Measurements from ENCODE around the gene MINDY4. TPM values are rescaled to one million over a fixed set of nuclear protein-coding genes. Genes with fewer than 3 reads are reported as not detected.

MINDY4 gene
- total and polyA plus RNA-seq, 2 of the 8 experiments (the other 6 are each of a cell fraction or from before 2014, with no cell fraction given), result 1.3 to 3.6 TPM

- Histone ChIP-seq H3K4ac (replicated peaks; ENCODE audit: insufficient read length, low read depth, low read length) (no peak overlapping the region), H2AFZ (ENCODE audit: low read length) (no peak overlapping the region), H4K8ac (ENCODE audit: extremely low read depth, insufficient read depth, low read length) (no peak overlapping the region), H3K9ac (replicated peaks in 1 of 4; ENCODE audit: extremely low read depth in 1 of 4, low read depth in 3 of 4, low read length in 3 of 4) (no peak overlapping the region), H3K14ac (ENCODE audit: insufficient read length) (no peak overlapping the region), H3K18ac (ENCODE audit: extremely low read depth, low read length) (no peak overlapping the region; the same call in 1 of the 2 replicates), H3K36me3 (ENCODE audit: control insufficient read depth in 2 of 4, insufficient read depth in 4 of 4, low read length in 3 of 4) (no peaks in the 10 kb centered on the region), H3K9me3 (ENCODE audit: insufficient read depth in 2 of 2, low read depth in 1 of 2, low read length in 1 of 2) (no peaks in the 10 kb centered on the region), H2AK5ac (ENCODE audit: low read depth, low read length) (0 out of 2 replicates have a peak overlapping the region, but pooled peaks have one; percentile 11), H3K27ac (ENCODE audit: low read depth, low read length) (no peak overlapping the region), H3K4me3 (ENCODE audit: extremely low read depth in 1 of 4, insufficient read depth in 2 of 4, low read depth in 3 of 4, low read length in 4 of 4) (no peak overlapping the region), H2BK5ac (ENCODE audit: low read depth, low read length) (no peak overlapping the region), H4K20me1 (replicated peaks in 1 of 2; ENCODE audit: control insufficient read depth in 1 of 2, insufficient read depth in 2 of 2, low read length in 2 of 2) (no peaks in the 10 kb centered on the region), H2BK12ac (ENCODE audit: low read depth, low read length) (no peak overlapping the region), H3K56ac (replicated peaks; ENCODE audit: insufficient read length, low read depth, low read length) (no peak overlapping the region), H4K91ac (replicated peaks; ENCODE audit: insufficient read length, low read length) (no peak overlapping the region), H2BK120ac (replicated peaks; ENCODE audit: low read depth, low read length) (no peak overlapping the region), H2BK15ac (ENCODE audit: low read length) (no peak overlapping the region), H3K4me1 (replicated peaks in 1 of 4; ENCODE audit: control insufficient read depth in 3 of 4, insufficient read depth in 4 of 4, low read length in 3 of 4) (peaks cover 0 to 27% (median 12%) of the 10 kb centered on the region in 4 experiments; a peak in 6 of 7 replicates), H3K79me1 (ENCODE audit: low read depth, low read length) (no peaks in the 10 kb centered on the region), H3K27me3 (replicated peaks in 1 of 4; ENCODE audit: control insufficient read depth in 3 of 4, extremely low read depth in 1 of 4, insufficient read depth in 3 of 4, low read length in 3 of 4) (no peaks in the 10 kb centered on the region), H3K4me2 (ENCODE audit: insufficient read depth in 1 of 2, low read depth in 2 of 2, low read length in 2 of 2) (0 out of 4 replicates have a peak overlapping the region, but pooled peaks of 1 of the 2 experiments have one; percentile 33), H3K79me2 (ENCODE audit: control insufficient read depth in 1 of 2, insufficient read depth in 2 of 2, low read length in 2 of 2) (no peaks in the 10 kb centered on the region), H3K23ac (ENCODE audit: insufficient read length) (no peak overlapping the region), H3K23me2 (ENCODE audit: low read depth, low read length) (no peaks in the 10 kb centered on the region), H4K5ac (ENCODE audit: insufficient read length, low read depth, low read length) (no peak overlapping the region), H2BK20ac (ENCODE audit: low read length) (no peak overlapping the region)
- 66% methylated on average over 14 of the region's 14 CpGs; no CpG with 5 or more reads in 1 of the 2 experiments for WGBS, 2 experiments (ENCODE audit: extremely low coverage in 1 of 2, insufficient coverage in 1 of 2, insufficient read length in 1 of 2, insufficient replicate concordance in 2 of 2, low coverage in 1 of 2, low lambda C conversion rate in 2 of 2, missing lambda C conversion rate in 1 of 2)
- DNase-seq (ENCODE audit: low read depth in 1 of 2, low spot score in 2 of 2), result no peak
- TF ChIP-seq ASH2L (IDR thresholded peaks at IDR 0.05; ENCODE audit: low read length) (no peak), SP1 (IDR thresholded peaks at IDR 0.05; ENCODE audit: low read depth, low read length) (0 out of 2 replicates have a peak, but pooled peaks have one; percentile 14), POLR2AphosphoS5 (IDR thresholded peaks at IDR 0.05; ENCODE audit: low read depth, low read length) (no peak), MAX (IDR thresholded peaks at IDR 0.05) (peak; percentile 23; the same call in 1 of the 2 replicates), TCF12 (IDR thresholded peaks at IDR 0.05; ENCODE audit: low read depth, low read length) (peak; percentile 87)
- ChIA-PET POLR2A (ENCODE audit: partially characterized antibody) (no interaction called here), CTCF (ENCODE audit: partially characterized antibody) (interaction anchor here (1.0 to 3.8 kb wide), 8 partner anchors 8 to 116 kb away, joined by 3 to 20 read pairs (median 4); no protein-coding TSS in a partner anchor)
- FAIRE-seq, result no peak
These were observed 108.2 kb downstream of the MINDY4 start for GRCh38 chr7:30879139-30880124.

Measured in H1 (cell line).